PC-9 (cell line): ENCODE results near the gene MYH6. TPM values are rescaled to one million over a fixed set of nuclear protein-coding genes. Genes with fewer than 3 reads are reported as not detected.

Experiments
- BruUV-seq: library from RNA; stranded (reverse); fragments of 400-500 nt; replicated peaks from 2 replicates; lab custom pipeline; 2021; lab: Mats Ljungman, UMichigan
- CTCF ChIA-PET: fragments of 300-600 bp; sonication (Branson Sonifier 250); formaldehyde crosslinking; loops from one replicate; lab custom pipeline; 2022; ENCODE audit warnings: antibody characterized with exemption; lab: Charles Lee
- POLR2A ChIA-PET: fragments of 300-600 bp; sonication (Branson Sonifier 250); formaldehyde crosslinking; loops from one replicate; lab custom pipeline; 2022; ENCODE audit warnings: antibody characterized with exemption; ENCODE audit not compliant: unreplicated experiment; lab: Charles Lee
- DNase-seq, 2 experiments: peaks; one replicate each; pipeline versions ENCODE4 v3.0.0 to v3.0.0-alpha.2; 2015 to 2022; ENCODE audit warnings: mixed read lengths in 1 of 2
- H2AFZ ChIP-seq: fragments of 200-600 bp; sonication (generic); 2 replicates; pipeline ENCODE4 v1.8.1; 2017; ENCODE audit warnings: antibody characterized with exemption
- H3F3A ChIP-seq: fragments of 200-600 bp; sonication (generic); 2 replicates; pipeline ENCODE4 v1.8.1; 2017; ENCODE audit warnings: antibody characterized with exemption, mild to moderate bottlenecking, low read depth; ENCODE audit not compliant: insufficient read depth
- H3K27ac ChIP-seq: fragments of 200-600 bp; sonication (generic); 2 replicates; pipeline ENCODE4 v1.6.1; 2016; ENCODE audit warnings: mixed run types
- H3K27me3 ChIP-seq: fragments of 200-600 bp; sonication (generic); 2 replicates; pipeline ENCODE4 v1.6.1; 2016; ENCODE audit warnings: low read depth, mixed run types; ENCODE audit not compliant: insufficient read depth
- H3K36me3 ChIP-seq: fragments of 200-600 bp; sonication (generic); 2 replicates; pipeline ENCODE4 v1.6.1; 2016; ENCODE audit warnings: low read depth, mixed run types
- H3K4me1 ChIP-seq: fragments of 200-600 bp; sonication (generic); replicated peaks from 2 replicates; pipeline ENCODE4 v1.6.1; 2016; ENCODE audit warnings: mixed run types; ENCODE audit not compliant: insufficient read depth
- H3K4me2 ChIP-seq: fragments of 200-600 bp; sonication (generic); 2 replicates; pipeline ENCODE4 v1.6.1; 2017; ENCODE audit warnings: mixed run types
- H3K4me3 ChIP-seq: fragments of 200-600 bp; sonication (generic); 2 replicates; pipeline ENCODE4 v1.6.1; 2016; ENCODE audit warnings: mixed run types
- H3K79me2 ChIP-seq: fragments of 200-600 bp; sonication (generic); 2 replicates; pipeline ENCODE4 v1.6.1; 2017; ENCODE audit warnings: low read depth, mixed run types
- H3K9me2 ChIP-seq: fragments of 200-600 bp; sonication (generic); 2 replicates; pipeline ENCODE4 v1.8.1; 2017; ENCODE audit warnings: mild to moderate bottlenecking; ENCODE audit not compliant: insufficient read depth
- H3K9me3 ChIP-seq: fragments of 200-600 bp; sonication (generic); 2 replicates; pipeline ENCODE4 v1.8.1; 2016; ENCODE audit warnings: low read depth; ENCODE audit not compliant: insufficient read depth
- H4K20me1 ChIP-seq: fragments of 200-600 bp; sonication (generic); 2 replicates; pipeline ENCODE4 v1.8.1; 2017; ENCODE audit not compliant: insufficient read depth
- CTCF ChIP-seq: fragments of 200-600 bp; sonication (generic); conservative IDR thresholded peaks from 2 replicates; pipeline ENCODE4 v1.6.1; 2017; ENCODE audit warnings: mixed run types, antibody characterized with exemption, mild to moderate bottlenecking, moderate library complexity
- EZH2 ChIP-seq: fragments of 200-600 bp; sonication (generic); IDR thresholded peaks from 2 replicates; pipeline ENCODE4 v1.8.0; 2017; ENCODE audit warnings: antibody characterized with exemption, low read depth
- intact Hi-C: fragments of 100-400 bp; cut with micrococcal nuclease; formaldehyde crosslinking; loops from one replicate; pipeline ENCODE4 v1.10.0; 2022; ENCODE audit not compliant: unreplicated experiment
- total RNA-seq: library from RNA; stranded (reverse); gene quantifications from 2 replicates; pipeline ENCODE4 v1.2.3, GENCODE V29; 2021

The MYH6 gene
- total RNA-seq, 1 experiment from 2014 or later = not detected

DNA sequence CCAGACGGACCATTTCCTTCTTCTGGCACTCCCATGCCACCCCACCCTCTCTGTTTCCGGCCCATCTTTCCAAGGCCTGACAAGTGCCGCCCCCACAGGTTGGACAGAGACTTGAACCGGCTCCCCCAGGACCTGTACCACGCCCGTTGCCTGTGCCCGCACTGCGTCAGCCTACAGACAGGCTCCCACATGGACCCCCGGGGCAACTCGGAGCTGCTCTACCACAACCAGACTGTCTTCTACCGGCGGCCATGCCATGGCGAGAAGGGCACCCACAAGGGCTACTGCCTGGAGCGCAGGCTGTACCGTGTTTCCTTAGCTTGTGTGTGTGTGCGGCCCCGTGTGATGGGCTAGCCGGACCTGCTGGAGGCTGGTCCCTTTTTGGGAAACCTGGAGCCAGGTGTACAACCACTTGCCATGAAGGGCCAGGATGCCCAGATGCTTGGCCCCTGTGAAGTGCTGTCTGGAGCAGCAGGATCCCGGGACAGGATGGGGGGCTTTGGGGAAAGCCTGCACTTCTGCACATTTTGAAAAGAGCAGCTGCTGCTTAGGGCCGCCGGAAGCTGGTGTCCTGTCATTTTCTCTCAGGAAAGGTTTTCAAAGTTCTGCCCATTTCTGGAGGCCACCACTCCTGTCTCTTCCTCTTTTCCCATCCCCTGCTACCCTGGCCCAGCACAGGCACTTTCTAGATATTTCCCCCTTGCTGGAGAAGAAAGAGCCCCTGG, 32.4 kb downstream of the MYH6 start:
- Histone ChIP-seq H2AFZ (no peak overlapping the region), H3K4me2 (no peak overlapping the region), H3K9me3 (no peaks in the 10 kb centered on the region), H3K4me1 (no peaks in the 10 kb centered on the region), H3K27ac (no peak overlapping the region), H3K9me2 (no peaks in the 10 kb centered on the region), H3K27me3 (peaks cover 63% of the 10 kb centered on the region), H3K79me2 (no peaks in the 10 kb centered on the region), H3F3A (no peaks in the 10 kb centered on the region), H4K20me1 (no peaks in the 10 kb centered on the region), H3K36me3 (no peaks in the 10 kb centered on the region), H3K4me3 (no peak overlapping the region)
- no peak for TF ChIP-seq CTCF
- no peak for TF ChIP-seq EZH2
- POLR2A ChIA-PET = no interaction called here
- intact Hi-C loops = no loop called here
- BruUV-seq = no TSS peak
- DNase-seq = no peak
- CTCF ChIA-PET = interaction anchor here (0.6 kb wide), 1 partner anchor 75 kb away, joined by 6 read pairs; no protein-coding TSS in a partner anchor

DNA sequence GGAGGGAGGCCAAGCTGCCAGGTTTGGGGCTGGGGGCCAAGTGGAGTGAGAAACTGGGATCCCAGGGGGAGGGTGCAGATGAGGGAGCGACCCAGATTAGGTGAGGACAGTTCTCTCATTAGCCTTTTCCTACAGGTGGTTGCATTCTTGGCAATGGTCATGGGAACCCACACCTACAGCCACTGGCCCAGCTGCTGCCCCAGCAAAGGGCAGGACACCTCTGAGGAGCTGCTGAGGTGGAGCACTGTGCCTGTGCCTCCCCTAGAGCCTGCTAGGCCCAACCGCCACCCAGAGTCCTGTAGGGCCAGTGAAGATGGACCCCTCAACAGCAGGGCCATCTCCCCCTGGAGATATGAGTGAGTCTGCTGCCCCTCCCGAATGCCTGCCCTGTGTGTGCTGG, 35.0 kb downstream of the MYH6 start:
- Histone ChIP-seq H3F3A (no peaks in the 10 kb centered on the region), H4K20me1 (no peaks in the 10 kb centered on the region), H3K4me2 (no peak overlapping the region), H2AFZ (no peak overlapping the region), H3K79me2 (no peaks in the 10 kb centered on the region), H3K27ac (no peak overlapping the region), H3K9me2 (no peaks in the 10 kb centered on the region), H3K4me1 (no peaks in the 10 kb centered on the region), H3K27me3 (peaks cover 48% of the 10 kb centered on the region), H3K9me3 (no peaks in the 10 kb centered on the region), H3K4me3 (no peak overlapping the region), H3K36me3 (no peaks in the 10 kb centered on the region)
- DNase-seq = no peak
- no TSS peak for BruUV-seq
- ChIA-PET POLR2A (no interaction called here), CTCF (no interaction called here)
- intact Hi-C loops = no loop called here
- TF ChIP-seq CTCF = no peak
- TF ChIP-seq EZH2 = no peak

GRCh38 chr14:23372509-23372908, 35.6 kb downstream of the MYH6 start, which contains the start of gene IL25:
Gene IL25, plus strand, starts transcription at chr14:23372809.
- H3K4me1 ChIP-seq = no peaks in the 10 kb centered on the region
- ChIA-PET CTCF (no interaction called here), POLR2A (no interaction called here)
- H4K20me1 ChIP-seq = no peaks in the 10 kb centered on the region
- no peaks in the 10 kb centered on the region for H3K79me2 ChIP-seq
- no peak for DNase-seq
- intact Hi-C loops = no loop called here
- no peaks in the 10 kb centered on the region for H3K9me3 ChIP-seq
- no peak within 1 kb of the TSS for H3K4me3 ChIP-seq
- no peak within 1 kb of the TSS for H3K4me2 ChIP-seq
- no peak for TF ChIP-seq CTCF
- no peak for TF ChIP-seq EZH2
- no peak within 1 kb of the TSS for H2AFZ ChIP-seq
- no peaks in the 10 kb centered on the region for H3K36me3 ChIP-seq
- peaks cover 47% of the 10 kb centered on the region for H3K27me3 ChIP-seq
- no peak within 1 kb of the TSS for H3K27ac ChIP-seq
- H3F3A ChIP-seq = no peaks in the 10 kb centered on the region
- H3K9me2 ChIP-seq = no peaks in the 10 kb centered on the region
- no TSS peak for BruUV-seq
